NCI-H146 (cell line): Measurements from ENCODE around the gene ULK1.

ENCODE experiments used
- DNase-seq: peaks from one replicate; lab custom pipeline; 2025; lab: John Stamatoyannopoulos, UW

ULK1 gene

GRCh38 chr12:131892711-131893604, 1.5 kb upstream of the ULK1 start:
- peak; percentile 10 for DNase-seq

- no peak for DNase-seq
These were observed 663 bp upstream of the ULK1 start for GRCh38 chr12:131893605-131894312.

GRCh38 chr12:131894981-131895639, 688 bp downstream of the ULK1 start:
- no peak for DNase-seq

GRCh38 chr12:131895640-131896079, 1.2 kb downstream of the ULK1 start:
- DNase-seq: no peak

GRCh38 chr12:131896080-131896810, 1.8 kb downstream of the ULK1 start:
- peak; percentile 89 for DNase-seq

GRCh38 chr12:131896811-131897270, 2.4 kb downstream of the ULK1 start:
- no peak for DNase-seq

- no peak for DNase-seq
These were observed 2.9 kb downstream of the ULK1 start for GRCh38 chr12:131897276-131897675.

- no peak for DNase-seq
These were observed 3.5 kb downstream of the ULK1 start for GRCh38 chr12:131897875-131898274.

- peak; percentile 43 for DNase-seq
These were observed 6.0 kb downstream of the ULK1 start for GRCh38 chr12:131900397-131900796.

GRCh38 chr12:131901431-131902331, 7.3 kb downstream of the ULK1 start:
- DNase-seq: no peak

GRCh38 chr12:131902332-131903241, 8.2 kb downstream of the ULK1 start:
- DNase-seq: no peak

GRCh38 chr12:131903270-131904255, 9.1 kb downstream of the ULK1 start:
- no peak for DNase-seq

GRCh38 chr12:131904346-131904745, 9.9 kb downstream of the ULK1 start:
- no peak for DNase-seq

- no peak for DNase-seq
These were observed 10.7 kb downstream of the ULK1 start for GRCh38 chr12:131905081-131905629.

GRCh38 chr12:131905630-131906091, 11.2 kb downstream of the ULK1 start:
- no peak for DNase-seq

GRCh38 chr12:131907379-131908091, 13.1 kb downstream of the ULK1 start:
- DNase-seq: no peak
